Endothelial cell of umbilical vein (primary cell): Measurements from ENCODE around the gene CBLB.

ENCODE experiments used
- EZH2 ChIP-seq: IDR thresholded peaks from 2 replicates; pipeline ENCODE4 v1.6.1; 2012; ENCODE audit warnings: borderline replicate concordance, low read depth, mild to moderate bottlenecking, moderate library complexity, low read length, inconsistent platforms; ENCODE audit not compliant: severe bottlenecking
- MYC ChIP-seq: IDR thresholded peaks from one replicate; pipeline ENCODE4 v1.6.1; 2011; ENCODE audit warnings: mild to moderate bottlenecking, low read depth, low read length
- POLR2A ChIP-seq: IDR thresholded peaks from 2 replicates; pipeline ENCODE4 v1.6.1; 2012; ENCODE audit warnings: low read depth, mild to moderate bottlenecking, control low read depth, low read length
- POLR2AphosphoS5 ChIP-seq: IDR thresholded peaks from 2 replicates; pipeline ENCODE4 v1.6.1; 2012; ENCODE audit warnings: low read depth, mild to moderate bottlenecking, control low read depth, low read length, moderate library complexity; ENCODE audit not compliant: insufficient read depth
- TF ChIP-seq, protein P1 (sequence below), 2 donors: IDR thresholded peaks; 1 replicate in 1 of 2; 2 replicates in 1 of 2; pipeline ENCODE4 v1.5.1; 2011; ENCODE audit warnings: low read length in 2 of 2, mild to moderate bottlenecking in 2 of 2, moderate library complexity in 2 of 2, control low read depth in 1 of 2, inconsistent platforms in 1 of 2, low read depth in 1 of 2; ENCODE audit not compliant: insufficient read depth in 1 of 2; ENCODE audit errors: extremely low read depth in 1 of 2

DNA sequence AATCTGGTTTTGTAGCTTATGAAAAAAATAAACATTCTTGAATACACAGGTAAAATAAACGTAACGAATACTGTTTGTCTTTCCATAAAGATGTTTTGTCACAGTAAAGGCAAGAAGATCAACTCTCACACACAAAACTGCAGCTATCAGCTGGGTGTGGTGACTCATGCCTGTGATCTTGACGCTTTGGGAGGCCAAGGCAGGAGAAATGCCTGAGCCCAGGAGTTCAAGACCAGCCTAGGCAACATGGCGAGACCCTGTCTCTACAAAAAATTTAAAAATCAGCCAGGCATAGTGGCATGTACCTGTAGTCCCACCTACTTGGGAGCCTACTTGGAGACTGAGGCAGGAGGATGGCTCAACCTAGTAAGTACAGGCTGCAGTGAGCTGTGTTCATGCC is 39.6 kb downstream of the CBLB start:
- TF ChIP-seq, protein P1, sequence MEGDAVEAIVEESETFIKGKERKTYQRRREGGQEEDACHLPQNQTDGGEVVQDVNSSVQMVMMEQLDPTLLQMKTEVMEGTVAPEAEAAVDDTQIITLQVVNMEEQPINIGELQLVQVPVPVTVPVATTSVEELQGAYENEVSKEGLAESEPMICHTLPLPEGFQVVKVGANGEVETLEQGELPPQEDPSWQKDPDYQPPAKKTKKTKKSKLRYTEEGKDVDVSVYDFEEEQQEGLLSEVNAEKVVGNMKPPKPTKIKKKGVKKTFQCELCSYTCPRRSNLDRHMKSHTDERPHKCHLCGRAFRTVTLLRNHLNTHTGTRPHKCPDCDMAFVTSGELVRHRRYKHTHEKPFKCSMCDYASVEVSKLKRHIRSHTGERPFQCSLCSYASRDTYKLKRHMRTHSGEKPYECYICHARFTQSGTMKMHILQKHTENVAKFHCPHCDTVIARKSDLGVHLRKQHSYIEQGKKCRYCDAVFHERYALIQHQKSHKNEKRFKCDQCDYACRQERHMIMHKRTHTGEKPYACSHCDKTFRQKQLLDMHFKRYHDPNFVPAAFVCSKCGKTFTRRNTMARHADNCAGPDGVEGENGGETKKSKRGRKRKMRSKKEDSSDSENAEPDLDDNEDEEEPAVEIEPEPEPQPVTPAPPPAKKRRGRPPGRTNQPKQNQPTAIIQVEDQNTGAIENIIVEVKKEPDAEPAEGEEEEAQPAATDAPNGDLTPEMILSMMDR (IDR thresholded peaks at IDR 0.05; ENCODE audit: extremely low read depth in 1 of 2, insufficient read depth in 1 of 2, low read depth in 1 of 2, low read length in 2 of 2), result no peak
- no peak for TF ChIP-seq POLR2AphosphoS5
- no peak for TF ChIP-seq EZH2
- no peak for TF ChIP-seq POLR2A
- TF ChIP-seq MYC, result no peak
